SK-N-SH (cell line): ENCODE results near the gene GUCA1A. TPM values are rescaled to one million over a fixed set of nuclear protein-coding genes. Genes with fewer than 3 reads are reported as not detected.

Source experiments
- CTCF ChIA-PET: fragments of 300-600, 350-600 bp; formaldehyde crosslinking; extraction: SDS; loops from one replicate; lab custom pipeline; 2021; lab: Yijun Ruan, JAX
- POLR2A ChIA-PET: fragments of 350-600 bp; sonication (Branson Sonifier 250); formaldehyde crosslinking; extraction: SDS; loops from one replicate; lab custom pipeline; 2020; ENCODE audit warnings: antibody characterized with exemption, inconsistent platforms; lab: Yijun Ruan, JAX
- DNase-seq: peaks from one replicate; pipeline ENCODE4 v3.0.0; 2012
- H2AFZ ChIP-seq: fragments of 200-600 bp; sonication (generic); 2 replicates; pipeline ENCODE4 v1.8.1; 2016; ENCODE audit warnings: antibody characterized with exemption, mild to moderate bottlenecking, low read depth
- H3F3A ChIP-seq: fragments of 200-600 bp; sonication (generic); replicated peaks from 2 replicates; pipeline ENCODE3; 2016; ENCODE audit warnings: antibody characterized with exemption, mild to moderate bottlenecking; ENCODE audit not compliant: insufficient read depth
- H3K27ac ChIP-seq, 2 experiments: fragments of 200-500 bp in 1 of 2; fragments of 200-600 bp in 1 of 2; sonication (Bioruptor generic) in 1 of 2; sonication (generic), shearing (Covaris generic) in 1 of 2; 2 replicates each; pipeline versions ENCODE4 v1.5.1 to v1.6.1; 2014 to 2016; ENCODE audit warnings: low read depth in 2 of 2, inconsistent platforms in 1 of 2, low read length in 1 of 2, mild to moderate bottlenecking in 1 of 2, mixed read lengths in 1 of 2
- H3K27me3 ChIP-seq: fragments of 200-600 bp; sonication (generic), shearing (Covaris generic); 2 replicates; pipeline ENCODE4 v1.6.1; 2016; ENCODE audit warnings: mixed run types; ENCODE audit not compliant: insufficient read depth
- H3K36me3 ChIP-seq, 2 experiments: fragments of 200-500 bp in 1 of 2; fragments of 200-600 bp in 1 of 2; sonication (Bioruptor generic) in 1 of 2; sonication (generic) in 1 of 2; replicated peaks in 1 of 2; 2 replicates each; pipeline versions ENCODE3 to v1.5.1; 2014 to 2016; ENCODE audit warnings: low read length in 1 of 2, mild to moderate bottlenecking in 1 of 2; ENCODE audit not compliant: insufficient read depth in 2 of 2, control insufficient read depth in 1 of 2
- H3K4me1 ChIP-seq, 2 experiments: fragments of 200-500 bp in 1 of 2; fragments of 200-600 bp in 1 of 2; sonication (Bioruptor generic) in 1 of 2; sonication (generic), shearing (Covaris generic) in 1 of 2; 2 replicates each; pipeline versions ENCODE4 v1.5.1 to v1.6.1; 2014 to 2016; ENCODE audit warnings: low read depth in 1 of 2, low read length in 1 of 2, mixed run types in 1 of 2; ENCODE audit not compliant: insufficient read depth in 2 of 2, control insufficient read depth in 1 of 2
- H3K4me2 ChIP-seq: fragments of 200-600 bp; sonication (generic), shearing (Covaris generic); 2 replicates; pipeline ENCODE4 v1.6.1; 2017; ENCODE audit warnings: mixed run types
- H3K4me3 ChIP-seq, 2 experiments: fragments of 200-500 bp in 1 of 2; fragments of 200-600 bp in 1 of 2; sonication (Bioruptor generic) in 1 of 2; sonication (generic), shearing (Covaris generic) in 1 of 2; 2 replicates each; pipeline versions ENCODE4 v1.5.1 to v1.8.1; 2014 to 2016; ENCODE audit warnings: low read depth in 2 of 2, inconsistent platforms in 1 of 2, low read length in 1 of 2, mild to moderate bottlenecking in 1 of 2, mixed read lengths in 1 of 2, moderate library complexity in 1 of 2
- H3K79me2 ChIP-seq: fragments of 200-600 bp; sonication (generic); 2 replicates; pipeline ENCODE4 v1.8.1; 2017; ENCODE audit warnings: mild to moderate bottlenecking; ENCODE audit not compliant: insufficient read depth
- H3K9ac ChIP-seq: fragments of 200-600 bp; sonication (generic); 2 replicates; pipeline ENCODE4 v1.6.1; 2017; ENCODE audit warnings: mixed run types
- H3K9me2 ChIP-seq: fragments of 200-600 bp; sonication (generic); 2 replicates; pipeline ENCODE4 v1.6.1; 2017; ENCODE audit warnings: mixed run types
- H3K9me3 ChIP-seq: fragments of 200-600 bp; sonication (generic); 2 replicates; pipeline ENCODE4 v1.6.1; 2017; ENCODE audit warnings: mixed run types, mild to moderate bottlenecking, moderate library complexity
- H4K20me1 ChIP-seq: fragments of 200-600 bp; sonication (generic); 2 replicates; pipeline ENCODE4 v1.6.1; 2017; ENCODE audit warnings: mild to moderate bottlenecking, mixed run types; ENCODE audit not compliant: insufficient read depth
- EZH2phosphoT487 ChIP-seq: fragments of 200-600 bp; sonication (generic); IDR thresholded peaks from 2 replicates; pipeline ENCODE4 v1.6.1; 2017; ENCODE audit warnings: low read depth, mixed run types, mild to moderate bottlenecking, antibody characterized with exemption, moderate library complexity, borderline replicate concordance
- FOSL2 ChIP-seq: IDR thresholded peaks from 2 replicates; pipeline ENCODE4 v1.4.0; 2012; ENCODE audit warnings: low read depth, mild to moderate bottlenecking, moderate library complexity, borderline replicate concordance
- GABPA ChIP-seq: IDR thresholded peaks from 2 replicates; pipeline ENCODE4 v1.4.0; 2012; ENCODE audit warnings: low read depth, mild to moderate bottlenecking
- JUND ChIP-seq: IDR thresholded peaks from 2 replicates; pipeline ENCODE4 v1.4.0; 2012
- MEF2A ChIP-seq: IDR thresholded peaks from 2 replicates; pipeline ENCODE4 v1.4.0; 2012; ENCODE audit warnings: low read depth, borderline replicate concordance
- MXI1 ChIP-seq: IDR thresholded peaks from 2 replicates; pipeline ENCODE4 v1.6.1; 2012; ENCODE audit warnings: mild to moderate bottlenecking, low read depth, low read length, improper control_type of control experiment
- NFIC ChIP-seq: IDR thresholded peaks from 2 replicates; pipeline ENCODE4 v1.4.0; 2012; ENCODE audit warnings: borderline replicate concordance
- RAD21 ChIP-seq: IDR thresholded peaks from 2 replicates; pipeline ENCODE4 v1.6.1; 2012; ENCODE audit warnings: mild to moderate bottlenecking, low read length
- RFX5 ChIP-seq: IDR thresholded peaks from 2 replicates; pipeline ENCODE4 v1.6.1; 2012; ENCODE audit warnings: mild to moderate bottlenecking, improper control_type of control experiment, low read length
- SMC3 ChIP-seq: IDR thresholded peaks from 2 replicates; pipeline ENCODE4 v1.6.1; 2012; ENCODE audit warnings: low read depth, low read length, improper control_type of control experiment
- TAF1 ChIP-seq: IDR thresholded peaks from 2 replicates; pipeline ENCODE4 v1.6.1; 2012; ENCODE audit warnings: low read depth, mild to moderate bottlenecking, low read length, moderate library complexity, borderline replicate concordance
- TCF12 ChIP-seq: IDR thresholded peaks from 2 replicates; pipeline ENCODE4 v1.4.0; 2012
- TEAD4 ChIP-seq: IDR thresholded peaks from 2 replicates; pipeline ENCODE4 v1.4.0; 2012; ENCODE audit warnings: mild to moderate bottlenecking, borderline replicate concordance; ENCODE audit not compliant: insufficient read depth
- WGBS: methylation state at CpG from one replicate; pipeline ENCODE4 v1.1.6; 2017; ENCODE audit warnings: low lambda C conversion rate; 5-methylcytosine and 5-hydroxymethylcytosine counted together
- polyA plus RNA-seq, 3 experiments: library from polyadenylated mRNA; depleted of rRNA; stranded (reverse); fragments of >200 nt; gene quantifications; 2 replicates each; pipeline ENCODE4 v1.2.3, GENCODE V29; 2012
- TF ChIP-seq, protein P1 (sequence below): IDR thresholded peaks from 2 replicates; pipeline ENCODE4 v1.4.0; 2012; ENCODE audit warnings: low read depth, borderline replicate concordance
- TF ChIP-seq, protein P2 (sequence below): fragments of 150-350 bp; IDR thresholded peaks from 2 replicates; pipeline ENCODE4 v1.6.1; 2017; ENCODE audit warnings: antibody characterized with exemption, low read length, low read depth, borderline replicate concordance
- TF ChIP-seq, protein P3 (sequence below): IDR thresholded peaks from 2 replicates; pipeline ENCODE4 v1.4.0; 2012; ENCODE audit warnings: low read depth

GUCA1A gene
- polyA plus RNA-seq, 1 of the 3 experiments (the other 2 are of a cell fraction): 0.77 TPM

DNA sequence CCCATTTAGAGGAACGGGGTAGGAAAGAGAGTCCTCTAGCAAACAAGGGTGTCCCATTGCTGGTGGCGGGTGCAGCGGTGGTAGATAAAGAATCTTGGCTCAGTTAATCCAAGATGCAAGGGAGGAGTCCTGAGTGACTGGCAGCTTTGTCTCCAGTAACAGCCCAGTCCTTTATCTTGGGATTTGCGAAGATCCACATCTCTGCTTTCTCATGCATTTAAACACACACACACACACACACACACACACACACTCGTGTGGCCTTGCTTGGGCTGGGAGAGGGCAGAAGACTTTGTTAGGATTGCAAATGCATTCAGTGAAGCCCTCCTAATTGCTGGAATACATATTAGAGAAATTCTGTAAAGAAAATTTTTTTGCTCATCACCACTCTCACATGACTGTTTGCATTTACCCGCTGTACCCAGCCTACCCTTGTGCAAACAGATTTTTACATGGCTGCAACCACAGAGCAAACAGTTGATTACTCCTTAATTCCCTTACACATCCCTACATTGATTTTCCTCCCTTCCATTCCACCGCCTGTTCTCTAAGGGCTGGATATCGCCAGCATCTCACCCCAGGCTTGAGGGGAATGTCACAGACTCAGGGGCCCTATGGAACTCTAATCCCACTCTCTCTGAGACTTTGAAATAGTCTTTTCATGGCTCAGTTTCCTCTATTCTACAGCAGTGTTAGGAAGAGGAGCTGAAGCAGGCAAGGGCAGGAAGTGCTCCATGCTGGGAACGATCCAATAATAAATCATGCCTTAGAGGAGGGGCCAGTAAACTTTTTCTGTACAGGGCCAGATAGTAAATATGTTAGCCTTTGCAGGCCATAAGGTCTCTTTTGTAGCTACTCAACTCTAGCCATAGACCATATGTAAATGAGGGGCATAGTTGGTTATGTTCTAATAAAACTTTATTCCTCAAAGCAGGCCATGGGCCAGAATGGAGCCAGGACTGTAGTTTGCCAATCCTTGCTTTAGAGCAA, 34.2 kb upstream of the GUCA1A start:
- CTCF ChIA-PET: interaction anchor here (0.7 to 1.0 kb wide), 2 partner anchors 12 to 218 kb away, joined by 3 to 4 read pairs; partner anchors contain the start of genes BYSL and MED20
- peaks cover 19 to 37% of the 10 kb centered on the region in 2 experiments; a peak in 3 of 4 replicates for H3K4me1 ChIP-seq
- H3K9me2 ChIP-seq: no peaks in the 10 kb centered on the region
- DNase-seq: no peak
- 77% methylated on average over 9 of the region's 9 CpGs for WGBS
- no peak overlapping the region for H3K9ac ChIP-seq
- 0 out of 4 replicates have a peak overlapping the region, but pooled peaks of 1 of the 2 experiments have one; percentile 36 for H3K27ac ChIP-seq
- no peaks in the 10 kb centered on the region for H3K36me3 ChIP-seq
- no peak overlapping the region for H3K4me2 ChIP-seq
- no peaks in the 10 kb centered on the region for H3K27me3 ChIP-seq
- no peaks in the 10 kb centered on the region for H4K20me1 ChIP-seq
- no peak overlapping the region for H3K4me3 ChIP-seq
- peak overlapping the region; percentile 73; the same call in 1 of the 2 replicates for H2AFZ ChIP-seq
- POLR2A ChIA-PET: interaction anchor here (0.6 kb wide), 1 partner anchor 9 kb away, joined by 3 read pairs; no protein-coding TSS in a partner anchor
- H3K79me2 ChIP-seq: no peaks in the 10 kb centered on the region
- no peaks in the 10 kb centered on the region for H3F3A ChIP-seq
- TF ChIP-seq NFIC (0 out of 2 replicates have a peak, but pooled peaks have one; percentile 21), TAF1 (no peak)
- H3K9me3 ChIP-seq: no peaks in the 10 kb centered on the region

DNA sequence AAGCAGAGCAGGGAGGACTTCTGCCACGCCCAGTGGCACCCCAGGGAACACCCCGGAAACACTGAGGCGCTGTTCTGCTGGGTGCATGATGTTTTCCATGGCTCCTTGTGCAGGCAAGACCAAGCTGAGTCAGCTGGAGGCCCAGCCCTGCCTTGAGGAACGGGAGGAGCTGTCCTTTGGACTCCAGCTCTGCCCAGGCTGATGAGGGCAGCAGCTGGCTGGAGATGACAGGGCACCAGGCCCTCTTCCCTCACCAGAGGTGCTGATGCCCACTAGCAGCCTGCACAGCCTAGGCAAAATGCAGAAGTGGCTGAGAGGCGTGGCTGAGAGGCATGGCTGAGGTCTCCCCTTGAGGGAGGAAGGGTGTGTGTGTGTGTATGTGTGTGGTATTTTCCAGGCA, 33.1 kb upstream of the GUCA1A start:
- Histone ChIP-seq H4K20me1 (no peaks in the 10 kb centered on the region), H3K4me3 (no peak overlapping the region), H3K9ac (no peak overlapping the region), H3K27me3 (no peaks in the 10 kb centered on the region), H3K4me2 (no peak overlapping the region), H3K4me1 (peaks cover 19 to 37% of the 10 kb centered on the region in 2 experiments; a peak in 3 of 4 replicates), H3K9me2 (no peaks in the 10 kb centered on the region), H3K79me2 (no peaks in the 10 kb centered on the region), H2AFZ (no peak overlapping the region), H3F3A (no peaks in the 10 kb centered on the region), H3K9me3 (no peaks in the 10 kb centered on the region), H3K36me3 (no peaks in the 10 kb centered on the region), H3K27ac (peak overlapping the region in 1 of 2 experiments; percentile 79; a peak in 1 of 4 replicates)
- DNase-seq: no peak
- CTCF ChIA-PET: no interaction called here
- 78% methylated on average over 5 of the region's 5 CpGs for WGBS
- TF ChIP-seq TCF12 (no peak), MEF2A (no peak), RAD21 (no peak), FOSL2 (no peak), GABPA (no peak), JUND (no peak), MXI1 (no peak), RFX5 (no peak), EZH2phosphoT487 (no peak), SMC3 (no peak), TEAD4 (no peak)
- TF ChIP-seq, protein P1, sequence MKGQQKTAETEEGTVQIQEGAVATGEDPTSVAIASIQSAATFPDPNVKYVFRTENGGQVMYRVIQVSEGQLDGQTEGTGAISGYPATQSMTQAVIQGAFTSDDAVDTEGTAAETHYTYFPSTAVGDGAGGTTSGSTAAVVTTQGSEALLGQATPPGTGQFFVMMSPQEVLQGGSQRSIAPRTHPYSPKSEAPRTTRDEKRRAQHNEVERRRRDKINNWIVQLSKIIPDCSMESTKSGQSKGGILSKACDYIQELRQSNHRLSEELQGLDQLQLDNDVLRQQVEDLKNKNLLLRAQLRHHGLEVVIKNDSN: no peak
- TF ChIP-seq, protein P2, sequence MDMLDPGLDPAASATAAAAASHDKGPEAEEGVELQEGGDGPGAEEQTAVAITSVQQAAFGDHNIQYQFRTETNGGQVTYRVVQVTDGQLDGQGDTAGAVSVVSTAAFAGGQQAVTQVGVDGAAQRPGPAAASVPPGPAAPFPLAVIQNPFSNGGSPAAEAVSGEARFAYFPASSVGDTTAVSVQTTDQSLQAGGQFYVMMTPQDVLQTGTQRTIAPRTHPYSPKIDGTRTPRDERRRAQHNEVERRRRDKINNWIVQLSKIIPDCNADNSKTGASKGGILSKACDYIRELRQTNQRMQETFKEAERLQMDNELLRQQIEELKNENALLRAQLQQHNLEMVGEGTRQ: no peak
- TF ChIP-seq, protein P3, sequence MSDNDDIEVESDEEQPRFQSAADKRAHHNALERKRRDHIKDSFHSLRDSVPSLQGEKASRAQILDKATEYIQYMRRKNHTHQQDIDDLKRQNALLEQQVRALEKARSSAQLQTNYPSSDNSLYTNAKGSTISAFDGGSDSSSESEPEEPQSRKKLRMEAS: no peak
- POLR2A ChIA-PET: no interaction called here
